GM19395 (cell line): Measurements from ENCODE around the gene GLTP.

Source experiments
- ATAC-seq: cut with Tn5 transposase; IDR thresholded peaks from one replicate; pipeline ENCODE4 v1.9.1; 2021; ENCODE audit warnings: mild to moderate bottlenecking, moderate library complexity; ENCODE audit not compliant: unreplicated experiment

Gene GLTP

DNA sequence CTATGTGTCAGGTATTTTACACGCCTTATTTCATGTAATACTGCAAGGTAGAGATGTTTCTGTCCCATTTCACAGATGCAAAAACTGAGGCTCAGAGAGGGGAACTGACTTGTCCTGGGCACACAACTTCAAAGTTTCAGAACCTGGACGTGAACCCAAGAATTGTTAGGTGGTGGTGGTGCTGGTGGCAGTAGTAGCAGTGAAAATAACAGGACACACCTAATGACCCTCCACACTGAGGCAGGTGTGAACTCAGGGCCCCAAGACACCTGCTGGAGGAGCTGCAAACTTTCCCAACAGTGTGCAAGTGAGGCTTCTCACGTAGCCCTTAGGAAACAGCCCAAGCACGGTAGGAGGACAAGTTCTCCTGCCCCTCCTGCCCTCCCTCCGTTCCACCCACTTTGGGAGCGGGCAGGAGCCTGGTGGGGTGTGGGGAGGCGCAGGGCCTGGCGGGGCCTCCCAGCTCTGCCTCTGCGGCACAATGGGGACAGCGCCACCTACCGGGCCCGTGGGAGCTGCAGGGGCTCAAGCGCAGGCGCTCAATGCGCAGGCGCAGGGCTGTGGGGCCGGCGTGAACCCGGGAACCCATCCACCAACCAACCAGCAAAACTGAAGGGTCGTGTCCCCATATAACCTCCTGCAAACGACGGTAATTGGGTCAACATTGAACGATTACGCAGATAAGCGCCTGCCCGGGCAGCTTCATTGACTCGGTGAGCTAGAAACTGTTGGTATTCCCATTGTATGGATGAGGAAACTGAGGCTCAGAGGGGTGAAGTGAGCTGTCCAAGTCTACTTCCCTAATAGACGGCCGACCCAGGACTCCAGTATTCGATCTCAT, 35.1 kb downstream of the GLTP start:
- ATAC-seq, result peak; percentile 72

DNA sequence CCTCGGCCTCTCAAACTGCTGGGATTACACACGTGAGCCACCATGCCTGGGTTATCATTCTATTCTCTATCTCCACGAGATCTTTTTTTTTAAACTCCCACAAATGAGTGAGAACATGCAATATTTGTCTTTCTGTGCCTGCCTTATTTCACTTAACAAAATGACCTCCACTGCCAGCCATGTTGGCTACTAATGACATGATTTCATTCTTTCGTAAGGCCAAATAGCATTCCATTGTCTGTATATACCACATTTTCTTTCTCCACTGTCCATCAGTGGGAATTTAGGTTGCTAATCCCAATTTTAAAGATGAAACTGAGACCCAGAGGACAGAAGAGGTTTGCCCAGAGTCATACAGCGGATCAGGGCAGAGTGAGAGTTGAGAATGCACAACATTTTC, 36.2 kb downstream of the GLTP start:
- ATAC-seq, result no peak

DNA sequence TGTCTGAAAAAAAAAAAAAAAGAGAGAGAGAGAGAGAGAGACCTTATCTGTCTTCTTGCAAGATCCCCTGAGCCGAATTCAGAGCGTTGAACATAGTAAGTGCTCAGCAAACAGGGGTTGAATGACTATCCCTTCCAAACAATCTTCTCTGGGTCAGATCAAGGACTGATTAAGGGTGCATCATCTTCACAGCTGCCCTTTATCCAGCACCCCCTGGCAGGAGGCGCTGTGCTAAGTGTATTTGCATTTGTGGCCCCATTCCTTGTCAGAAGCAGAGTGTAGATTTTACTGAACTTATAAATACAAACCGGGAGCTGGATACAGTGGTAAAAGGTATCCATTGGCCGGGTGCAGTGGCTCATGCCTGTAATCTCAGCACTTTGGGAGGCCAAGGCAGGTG, 38.3 kb downstream of the GLTP start:
- ATAC-seq, result no peak

DNA sequence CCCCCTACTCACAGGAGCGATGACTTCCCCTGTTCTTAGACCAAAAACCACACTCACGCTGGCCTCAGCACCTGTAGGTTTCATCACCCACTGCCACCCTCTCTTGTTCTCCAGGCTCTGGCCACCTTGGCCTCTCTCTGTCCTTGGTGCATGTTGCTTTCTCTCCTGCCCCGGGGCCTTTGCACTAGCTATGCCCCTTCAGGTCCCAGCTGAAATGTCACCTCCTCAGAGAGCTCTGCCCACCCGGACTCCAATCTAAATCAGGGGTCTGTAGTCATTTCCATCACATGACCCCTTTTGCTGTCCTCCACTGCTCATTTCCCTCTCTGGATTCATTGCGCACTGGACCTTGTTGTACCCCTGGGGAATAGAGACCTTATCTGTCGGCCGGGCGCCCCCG, 39.0 kb downstream of the GLTP start:
- ATAC-seq, result no peak

DNA sequence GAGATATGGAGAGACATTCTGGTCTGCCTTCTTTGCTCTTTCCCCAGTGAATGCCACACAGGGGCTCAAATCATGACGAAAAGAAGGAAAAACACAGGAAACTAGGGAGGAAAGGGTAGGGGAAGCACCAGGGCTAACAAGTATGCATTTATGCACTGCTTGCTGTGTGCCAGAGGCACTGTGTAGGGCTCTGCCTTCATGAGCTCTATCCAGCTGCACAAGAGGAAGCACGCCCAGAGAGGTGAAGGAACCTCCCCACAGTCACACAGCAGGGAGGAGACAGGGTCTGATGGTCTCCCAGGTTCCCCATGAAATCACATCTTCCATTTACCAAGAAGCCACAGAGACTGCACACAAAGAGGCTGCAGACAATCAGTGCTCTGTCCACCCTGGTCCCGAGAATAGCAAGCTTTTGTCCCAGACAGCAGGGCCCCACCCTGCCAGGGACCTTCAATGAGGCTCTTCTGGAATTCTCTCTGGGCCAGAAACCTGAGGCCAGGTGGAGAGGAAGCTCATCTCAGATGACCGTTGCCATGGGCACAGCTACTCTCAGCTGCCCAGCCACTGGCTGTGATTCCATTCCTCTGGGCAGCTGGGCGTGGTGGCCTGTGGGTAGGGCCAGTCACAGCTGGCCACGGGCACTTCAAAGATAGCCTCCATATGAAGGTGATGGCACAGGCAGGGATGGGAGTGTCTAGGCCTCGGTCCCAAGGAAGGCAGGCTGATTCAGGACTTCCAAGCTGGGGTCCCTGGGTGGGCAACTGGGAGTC, 39.9 kb downstream of the GLTP start:
- ATAC-seq, result no peak

DNA sequence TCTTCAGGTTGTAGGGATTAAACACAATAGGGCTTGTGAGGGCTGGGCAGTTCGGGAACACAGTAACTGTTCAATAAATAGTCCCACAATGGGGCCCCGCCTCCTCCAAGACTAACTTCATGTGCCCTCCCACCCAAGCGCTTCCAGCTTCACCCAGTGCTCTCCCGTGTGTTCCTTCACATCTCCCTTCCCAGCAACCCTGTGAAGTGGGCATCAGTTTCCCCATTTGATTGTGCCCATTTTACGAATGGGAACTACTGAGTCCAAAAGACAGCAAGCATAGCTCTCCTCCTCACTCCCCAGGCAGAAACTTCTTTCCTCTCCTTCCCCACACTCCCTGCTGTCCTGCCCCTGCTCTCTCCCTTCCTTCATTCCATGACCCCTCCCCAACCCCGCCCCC, 40.9 kb downstream of the GLTP start:
- no peak for ATAC-seq

DNA sequence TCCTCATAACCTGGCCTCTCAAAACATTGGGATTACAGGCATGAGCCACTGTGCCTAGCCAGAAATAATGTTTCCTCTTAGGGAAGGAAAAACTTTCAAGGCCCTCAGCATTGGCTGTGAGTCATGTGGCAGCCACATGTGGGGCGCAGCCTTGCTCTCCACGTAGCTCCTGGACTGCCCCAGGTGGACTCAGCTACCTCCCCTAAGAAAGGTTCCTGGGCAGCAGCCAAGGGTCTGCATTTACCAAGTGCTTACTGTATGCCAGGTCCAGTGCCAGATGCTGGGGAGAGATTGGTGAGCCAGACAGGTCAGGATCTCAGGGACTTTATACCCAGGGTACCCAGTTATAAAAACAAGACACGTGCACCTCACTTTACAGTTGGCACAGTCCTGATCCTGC, 43.4 kb downstream of the GLTP start:
- ATAC-seq, result no peak

DNA sequence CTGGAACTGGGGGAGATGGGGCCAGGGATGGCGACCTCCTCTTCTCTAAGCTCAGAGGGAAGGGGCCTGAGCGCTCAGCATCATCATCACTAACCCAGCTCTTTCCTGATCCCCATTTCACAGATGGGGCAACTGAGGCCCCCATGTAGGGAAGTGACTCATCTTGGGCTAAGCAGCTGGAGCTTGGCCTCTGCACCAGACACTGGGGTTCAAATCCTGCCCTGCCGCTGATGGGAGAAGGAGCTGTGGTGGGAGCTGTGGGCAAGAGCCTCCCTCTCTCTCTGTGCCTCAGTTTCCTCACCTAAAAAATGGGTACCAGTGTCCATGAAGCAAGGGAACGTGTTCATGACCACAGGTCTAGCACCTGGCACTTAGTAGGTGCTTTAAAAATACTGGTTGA, 44.5 kb downstream of the GLTP start:
- ATAC-seq, result no peak

DNA sequence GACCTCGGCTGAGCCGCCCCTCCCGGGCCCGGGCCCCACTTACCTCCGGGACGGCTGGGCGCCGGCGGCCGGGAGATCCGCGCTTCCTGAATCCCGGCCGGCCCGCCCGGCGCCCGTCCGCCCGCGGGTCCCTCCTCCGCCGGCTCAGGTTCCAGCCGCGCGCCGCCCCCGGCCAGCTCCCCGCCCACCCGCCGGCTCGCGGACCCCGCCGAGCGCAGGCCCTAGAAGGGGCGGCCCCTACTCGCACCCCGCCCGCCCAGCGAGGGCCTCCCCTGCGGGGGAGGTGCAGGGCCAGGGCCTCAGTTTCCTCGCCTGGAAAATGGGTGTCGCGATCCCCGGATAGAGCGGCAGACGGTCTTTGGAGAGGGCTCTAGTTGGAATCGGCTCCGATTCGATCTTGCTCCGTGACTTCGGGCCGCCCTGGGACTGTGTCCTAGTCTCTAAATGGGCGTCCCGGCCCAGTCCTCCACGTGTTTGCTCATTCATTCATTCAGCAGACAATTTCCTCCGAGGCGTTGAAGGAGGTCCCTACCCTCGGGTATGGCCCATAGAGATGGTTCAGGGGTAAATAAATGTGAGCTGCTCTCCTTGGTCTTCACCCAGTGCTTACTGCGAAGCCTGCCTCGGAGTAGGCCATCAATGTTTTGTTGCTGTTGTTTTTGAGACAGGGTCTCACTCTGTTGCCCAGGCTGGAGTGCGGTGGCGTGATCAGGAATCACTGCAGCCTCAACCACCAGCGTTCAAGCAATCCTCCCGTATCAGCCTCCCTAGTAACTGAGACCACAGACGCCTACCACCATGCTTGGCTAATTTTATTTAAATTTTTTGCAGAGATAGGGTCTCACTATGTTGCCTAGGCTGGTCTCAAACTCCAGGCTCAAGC, 46.8 kb downstream of the GLTP start, which contains the start of gene TRPV4:
TRPV4 (minus strand) TSS at position 92 of the 883 bp plus-strand sequence. CDS start 18,602 bp downstream, outside the sequence.
- no peak for ATAC-seq

DNA sequence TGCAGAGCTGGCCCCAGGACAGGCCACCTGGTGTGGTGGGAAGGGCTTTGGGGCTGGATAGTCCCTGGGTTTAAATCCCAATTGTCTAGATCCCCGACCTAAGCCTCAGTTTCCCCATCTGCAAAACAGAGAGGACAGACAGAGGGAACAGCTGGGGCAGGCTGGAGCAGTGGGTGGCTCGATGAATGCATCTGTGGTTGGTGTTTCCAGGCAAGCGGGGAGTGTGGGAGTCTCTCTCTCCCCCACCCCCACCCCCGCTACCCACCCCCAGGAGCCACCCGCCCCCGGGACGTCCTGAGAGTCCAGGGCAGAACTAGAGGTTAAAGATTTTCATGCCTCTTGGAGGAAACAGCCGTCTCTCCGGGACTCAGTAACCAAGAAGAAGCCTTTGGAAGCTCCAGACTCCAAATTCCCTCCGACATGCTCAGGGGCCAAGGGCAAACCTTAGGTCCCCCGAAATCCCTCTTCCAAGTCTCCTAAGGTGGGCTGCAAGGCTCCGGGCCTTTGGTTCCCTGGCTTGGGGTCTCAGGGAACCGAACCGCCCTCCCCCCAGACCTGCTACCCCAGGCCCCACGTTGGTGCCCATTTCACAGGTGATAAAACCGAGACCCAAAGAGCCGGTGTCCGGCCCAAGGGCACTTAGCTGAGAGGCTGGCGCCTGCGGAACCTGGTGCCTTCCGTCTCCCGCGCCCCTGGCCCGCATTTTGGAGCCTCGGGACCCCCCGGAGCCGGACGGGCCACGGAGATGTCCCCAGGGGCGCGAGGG, 47.6 kb downstream of the GLTP start:
- ATAC-seq, result no peak

DNA sequence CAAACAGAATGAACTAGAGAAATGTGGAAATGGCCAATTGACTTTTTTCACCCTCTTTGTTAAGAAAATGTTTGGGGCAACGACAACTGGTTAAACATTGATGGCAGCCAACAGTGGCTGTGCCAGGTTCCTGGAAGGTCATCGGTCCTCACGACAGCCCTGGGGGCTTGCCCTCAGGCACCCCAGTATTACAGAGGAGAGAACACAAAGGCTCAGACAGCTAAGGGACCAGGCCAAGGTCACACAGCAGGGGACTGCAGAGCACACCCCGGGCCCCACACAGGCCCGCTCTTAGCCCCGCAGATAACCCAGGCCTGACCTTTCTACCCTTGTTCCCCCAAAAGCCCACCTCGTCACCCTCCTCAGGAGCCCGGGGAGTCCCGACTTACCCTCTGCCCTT, 48.4 kb downstream of the GLTP start:
- ATAC-seq, result no peak

DNA sequence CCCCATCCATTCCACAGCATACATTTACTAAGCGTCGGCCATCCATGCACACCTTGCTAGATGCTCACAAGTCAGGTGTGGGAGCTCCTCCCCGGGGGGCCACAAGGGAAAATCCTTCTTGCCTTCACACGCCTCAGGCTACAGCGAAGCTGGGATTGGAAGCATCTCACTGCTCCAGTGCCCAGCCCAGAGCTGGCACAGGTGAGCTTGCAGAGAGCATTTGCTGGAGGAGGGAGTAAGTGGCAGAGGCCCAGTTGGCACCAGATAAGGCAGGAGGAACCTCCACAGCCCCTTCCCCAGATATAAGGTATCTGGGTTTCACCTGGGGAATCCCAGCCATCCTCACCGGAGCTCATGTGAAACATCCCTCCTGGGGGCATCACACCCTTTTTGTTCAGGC, 49.0 kb downstream of the GLTP start:
- no peak for ATAC-seq

DNA sequence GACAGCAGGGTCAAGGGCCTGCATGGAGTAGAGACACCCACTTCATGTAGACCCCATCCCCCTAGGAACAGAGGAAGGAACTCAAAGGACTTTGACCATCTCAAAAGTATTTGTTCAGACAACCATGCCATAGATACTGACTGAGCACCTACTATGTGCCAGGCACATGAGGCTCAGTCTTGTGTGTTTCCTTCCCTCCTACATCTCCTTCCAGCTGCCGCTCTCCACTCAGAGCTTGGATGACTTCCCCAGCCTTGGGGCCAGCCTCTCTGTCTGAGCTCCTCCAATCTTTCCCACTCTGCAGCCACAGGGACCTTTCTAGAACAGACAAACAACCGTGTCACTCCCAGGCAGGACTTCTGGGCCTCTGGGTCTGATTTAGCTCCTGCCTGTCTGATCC, 49.6 kb downstream of the GLTP start:
- ATAC-seq, result no peak

DNA sequence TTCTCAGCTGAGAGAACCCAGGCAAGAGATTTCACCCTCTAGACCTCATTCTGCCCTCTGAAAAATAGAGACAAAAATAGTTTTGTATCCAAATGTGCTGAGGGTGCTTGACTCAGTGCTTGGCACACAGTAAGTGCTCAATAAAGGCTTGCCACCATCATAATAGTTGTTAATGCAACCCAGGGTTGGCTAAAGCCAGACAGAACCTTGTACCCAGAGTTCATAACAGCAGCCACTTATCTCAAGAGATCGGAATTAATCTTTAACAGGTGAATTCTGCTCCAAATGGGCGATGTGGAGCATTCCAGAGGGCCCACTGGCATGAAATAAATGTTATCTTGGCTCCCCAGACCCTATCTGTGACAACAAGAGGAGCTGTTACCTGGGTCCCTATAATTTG, 50.1 kb downstream of the GLTP start:
- ATAC-seq, result no peak

DNA sequence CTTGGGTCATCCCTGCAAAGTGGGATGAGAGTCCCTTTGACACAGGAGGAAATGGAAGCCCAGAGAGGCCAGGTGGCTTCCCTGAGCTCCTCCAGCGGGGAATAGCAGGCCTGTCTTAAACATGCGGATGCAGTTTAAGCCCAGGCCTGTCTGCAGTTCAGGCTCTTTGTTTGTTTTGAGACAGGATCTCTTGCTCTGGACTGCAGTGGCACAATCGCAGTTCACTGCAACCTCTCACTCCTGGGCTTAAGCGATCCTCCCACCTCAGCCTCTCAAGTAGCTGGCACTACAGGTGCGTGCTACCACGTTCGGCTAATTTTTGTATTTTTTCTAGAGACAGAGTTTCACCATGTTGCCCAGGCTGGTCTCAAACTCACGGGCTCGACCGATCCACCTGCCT, 50.7 kb downstream of the GLTP start:
- ATAC-seq, result no peak

DNA sequence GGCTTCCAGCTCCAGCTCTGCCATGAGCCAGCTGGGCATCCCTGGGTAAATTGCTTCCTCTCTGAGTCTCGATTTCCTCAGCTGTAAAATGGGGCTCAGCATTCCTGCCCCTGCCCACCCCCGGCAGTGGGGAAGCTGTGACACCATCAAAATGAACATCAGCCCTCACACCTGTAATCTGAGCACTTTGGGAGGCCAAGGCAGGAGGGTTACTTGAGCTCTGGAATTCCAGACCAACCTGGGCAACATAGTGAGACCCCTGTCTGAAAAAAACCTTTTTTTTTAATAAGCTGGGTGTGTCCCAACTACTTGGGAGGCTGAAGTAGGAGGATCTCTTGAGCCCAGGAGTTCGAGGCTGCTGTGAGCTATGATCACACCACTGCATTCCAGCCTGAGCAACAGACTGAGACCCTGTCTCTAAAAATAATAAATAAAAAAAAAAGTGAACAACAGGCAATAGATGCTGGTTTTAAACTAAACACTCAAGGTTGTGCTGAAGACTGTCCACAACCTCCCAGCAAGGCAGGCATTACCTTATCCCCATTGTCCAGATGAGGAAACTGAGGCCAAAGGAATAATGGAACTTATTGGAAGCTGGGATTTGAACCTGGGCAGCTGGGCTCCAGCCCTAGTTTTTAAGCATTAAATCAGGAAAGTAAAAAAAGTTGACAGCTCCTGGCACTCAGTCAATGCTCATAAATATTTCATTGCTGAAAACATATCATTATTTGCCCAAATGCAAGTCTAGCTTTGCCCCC, 51.4 kb downstream of the GLTP start:
- ATAC-seq, result no peak

DNA sequence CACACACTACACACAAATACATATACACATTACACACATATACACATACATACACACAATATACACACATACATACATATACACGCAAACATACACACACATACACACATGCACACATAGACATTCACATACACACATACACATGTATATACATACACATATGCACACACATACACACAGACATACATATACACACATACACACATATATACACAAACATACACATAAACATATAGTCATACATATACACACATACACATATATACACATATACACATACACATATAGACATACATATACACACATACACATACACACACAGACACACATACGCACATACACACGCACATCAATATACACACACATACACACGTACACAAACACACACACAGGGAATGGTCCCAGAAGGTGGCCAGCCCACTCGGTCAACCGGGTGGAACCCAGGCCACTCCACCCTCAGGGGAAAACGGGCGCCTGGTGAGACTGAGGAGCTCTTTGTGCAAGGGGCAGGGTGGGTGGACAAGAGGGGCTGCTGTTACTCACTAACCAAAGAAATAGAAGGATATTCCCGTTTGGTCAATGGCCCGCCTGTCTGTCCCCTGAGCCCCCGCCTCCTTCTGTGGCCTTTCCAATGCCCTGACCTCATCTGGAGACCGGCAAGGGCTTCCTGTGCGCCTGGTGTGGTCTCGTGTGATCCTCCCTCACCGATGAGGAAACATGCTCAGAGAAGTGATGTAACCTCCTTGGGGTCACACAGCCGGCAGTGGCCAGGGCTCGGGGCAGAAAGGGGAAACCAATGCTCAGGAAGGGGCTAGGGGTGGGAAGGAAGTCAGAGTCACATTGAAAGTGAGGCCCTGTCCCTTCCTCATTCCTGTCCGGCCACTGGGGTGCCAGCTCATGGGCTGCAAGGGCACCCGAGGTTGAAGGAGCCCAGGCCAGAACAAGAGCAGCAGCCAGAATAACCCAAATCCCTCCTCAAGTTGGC, 52.5 kb downstream of the GLTP start:
- ATAC-seq, result no peak

DNA sequence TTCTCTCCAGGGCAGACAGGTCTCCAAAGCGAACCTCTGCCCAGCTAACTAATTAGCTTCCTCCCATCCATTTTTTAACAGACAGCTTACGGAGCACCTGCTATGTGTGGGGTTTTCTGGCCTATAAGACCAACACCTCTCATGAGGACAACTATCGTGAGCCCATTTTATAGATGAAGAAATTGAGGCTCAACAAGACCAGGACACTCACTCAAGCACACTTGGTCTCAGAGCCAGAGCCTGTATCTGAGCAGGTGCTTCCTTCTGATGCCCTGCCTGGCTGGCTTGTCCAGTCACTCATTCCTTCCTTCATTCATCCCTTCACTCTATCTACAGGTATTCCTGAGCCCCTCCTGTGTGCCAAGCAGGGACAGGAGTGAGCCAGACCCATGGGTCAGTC, 53.3 kb downstream of the GLTP start:
- ATAC-seq, result no peak

DNA sequence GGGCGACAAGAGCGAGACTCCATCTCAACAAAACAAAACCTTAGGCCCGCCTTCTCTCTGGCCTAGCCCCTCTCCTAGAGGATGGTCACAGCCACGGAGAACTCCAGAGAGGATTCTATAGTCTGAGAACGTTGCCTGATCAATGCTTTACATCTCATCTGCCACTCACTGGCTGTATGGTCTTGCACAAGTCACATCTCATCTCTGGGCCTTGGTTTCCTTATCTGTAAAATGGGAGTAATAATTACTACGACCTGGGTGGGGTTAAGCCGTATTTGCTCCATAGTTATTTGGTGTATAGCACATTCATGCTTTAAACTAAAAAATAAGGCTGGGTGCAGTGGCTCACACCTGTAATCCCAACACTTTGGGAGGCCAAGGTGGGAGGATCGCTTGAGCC, 55.6 kb downstream of the GLTP start:
- no peak for ATAC-seq
